Measurements from ENCODE around the gene C1QL3. TPM values are rescaled to one million over a fixed set of nuclear protein-coding genes. Genes with fewer than 3 reads are reported as not detected.

C1QL3 gene
- total RNA-seq, 1 experiment from 2014 or later: 4.0 TPM

DNA sequence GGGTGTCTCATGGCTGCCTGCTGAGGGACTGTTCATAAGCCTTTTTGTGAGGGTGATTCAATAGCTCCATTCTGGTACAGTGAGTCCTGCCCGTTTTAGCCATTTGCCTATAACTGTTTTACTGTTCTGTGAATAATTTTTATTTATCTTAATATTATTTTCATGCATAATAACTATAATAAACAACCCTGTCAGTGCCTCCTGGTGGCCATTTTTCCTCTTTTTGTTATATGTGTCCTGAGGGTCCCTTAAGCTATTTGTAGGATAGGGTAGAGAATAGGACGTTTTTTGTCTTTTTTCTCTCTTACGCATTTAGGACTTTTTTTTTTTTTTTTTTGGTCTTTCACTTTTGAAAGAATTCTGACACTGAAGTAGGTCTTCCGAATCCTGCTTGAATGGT lies 2.9 kb downstream of the C1QL3 start:
- H3K27me3 ChIP-seq (ENCODE audit: insufficient read depth, low read length): peaks cover 21% of the 10 kb centered on the region; the same call in 1 of the 2 replicates
- Mint-ChIP-seq H3K4me1 (peaks cover 31 to 32% of the 10 kb centered on the region in 2 experiments), H3K27ac (no peak overlapping the region), H3K4me3 (peak overlapping the region in 1 of 2 experiments; percentile 76; a peak in 3 of 5 replicates), H3K9me3 (peaks cover 0 to 2% of the 10 kb centered on the region in 2 experiments; a peak in 1 of 5 replicates), H3K27me3 (ENCODE audit: low read depth) (peaks cover 43% of the 10 kb centered on the region), H3K36me3 (ENCODE audit: insufficient read depth in 1 of 3, low read depth in 3 of 3) (no peaks in the 10 kb centered on the region; a peak in 1 of 7 replicates)
- H3T11ph ChIP-seq (ENCODE audit: low read length): no peak overlapping the region
- H2BK5ac ChIP-seq (ENCODE audit: insufficient read length, low read length): no peak overlapping the region
- no peak overlapping the region for H3K27ac ChIP-seq (ENCODE audit: insufficient read length, low read depth, low read length)
- no peak overlapping the region for H4K5ac ChIP-seq (ENCODE audit: insufficient read length, low read depth, low read length)
- no peaks in the 10 kb centered on the region for H4K20me1 ChIP-seq (ENCODE audit: control insufficient read depth, insufficient read depth, insufficient read length)
- no peak overlapping the region for H2BK120ac ChIP-seq (ENCODE audit: low read depth, low read length, poor library complexity, severe bottlenecking)
- H3K18ac ChIP-seq (ENCODE audit: insufficient read length, low read depth, low read length): no peak overlapping the region
- H3K56ac ChIP-seq (ENCODE audit: insufficient read length, low read depth, low read length): no peak overlapping the region
- DNase-seq: no peak
- H3K23ac ChIP-seq (ENCODE audit: insufficient read length, low read depth, low read length): no peak overlapping the region
- no peak overlapping the region for H2BK15ac ChIP-seq (ENCODE audit: low read depth, low read length)
- TF ChIP-seq, protein P1, sequence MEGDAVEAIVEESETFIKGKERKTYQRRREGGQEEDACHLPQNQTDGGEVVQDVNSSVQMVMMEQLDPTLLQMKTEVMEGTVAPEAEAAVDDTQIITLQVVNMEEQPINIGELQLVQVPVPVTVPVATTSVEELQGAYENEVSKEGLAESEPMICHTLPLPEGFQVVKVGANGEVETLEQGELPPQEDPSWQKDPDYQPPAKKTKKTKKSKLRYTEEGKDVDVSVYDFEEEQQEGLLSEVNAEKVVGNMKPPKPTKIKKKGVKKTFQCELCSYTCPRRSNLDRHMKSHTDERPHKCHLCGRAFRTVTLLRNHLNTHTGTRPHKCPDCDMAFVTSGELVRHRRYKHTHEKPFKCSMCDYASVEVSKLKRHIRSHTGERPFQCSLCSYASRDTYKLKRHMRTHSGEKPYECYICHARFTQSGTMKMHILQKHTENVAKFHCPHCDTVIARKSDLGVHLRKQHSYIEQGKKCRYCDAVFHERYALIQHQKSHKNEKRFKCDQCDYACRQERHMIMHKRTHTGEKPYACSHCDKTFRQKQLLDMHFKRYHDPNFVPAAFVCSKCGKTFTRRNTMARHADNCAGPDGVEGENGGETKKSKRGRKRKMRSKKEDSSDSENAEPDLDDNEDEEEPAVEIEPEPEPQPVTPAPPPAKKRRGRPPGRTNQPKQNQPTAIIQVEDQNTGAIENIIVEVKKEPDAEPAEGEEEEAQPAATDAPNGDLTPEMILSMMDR (conservative IDR thresholded peaks at IDR 0.05): peak; percentile 57; the same call in 2 of the 3 replicates
- no peaks in the 10 kb centered on the region for H3K4me1 ChIP-seq (ENCODE audit: insufficient read depth, low read length)
- no peak overlapping the region for H2BK20ac ChIP-seq (ENCODE audit: low read depth, low read length, poor library complexity, severe bottlenecking)
- H4K91ac ChIP-seq (ENCODE audit: insufficient read length, low read depth, low read length): no peak overlapping the region
- no peaks in the 10 kb centered on the region for H3K9me3 ChIP-seq (ENCODE audit: control insufficient read depth, low read depth, low read length)
- no peak overlapping the region for H4K8ac ChIP-seq (replicated peaks; ENCODE audit: insufficient read length, low read depth, low read length)
- peak overlapping the region; percentile 82 for H3K4me2 ChIP-seq (ENCODE audit: insufficient read depth, insufficient read length, low read length)
- H3K4ac ChIP-seq (ENCODE audit: low read depth, low read length): no peak overlapping the region
- no peak overlapping the region for H2AK5ac ChIP-seq (ENCODE audit: insufficient read length, low read length)
- WGBS (ENCODE audit: extremely low coverage, insufficient read length, low lambda C conversion rate): no CpG with 5 or more reads among the region's 4 CpGs
- peaks cover 14% of the 10 kb centered on the region for H3K23me2 ChIP-seq (ENCODE audit: insufficient read length, low read depth, low read length, poor library complexity, severe bottlenecking)
- no peak overlapping the region for H3K9ac ChIP-seq (ENCODE audit: extremely low read depth, insufficient read length, low read length)
- no peak overlapping the region for H2BK12ac ChIP-seq (ENCODE audit: insufficient read length, low read depth, low read length)
- no peaks in the 10 kb centered on the region for H3K79me1 ChIP-seq (ENCODE audit: insufficient read depth, low read depth, low read length, poor library complexity, severe bottlenecking)
- no peaks in the 10 kb centered on the region for H3K79me2 ChIP-seq (ENCODE audit: insufficient read depth, low read length)
- H2AFZ ChIP-seq (ENCODE audit: low read length): no peak overlapping the region
- H3K14ac ChIP-seq (ENCODE audit: insufficient read depth, low read length): no peak overlapping the region

Measured in H9 (cell line).